Measurements from ENCODE around the gene MYOF. TPM values are rescaled to one million over a fixed set of nuclear protein-coding genes. Genes with fewer than 3 reads are reported as not detected.

MYOF gene
- polyA plus RNA-seq, 1 donor (not counting 4 experiments of a cell fraction or from before 2014, with no cell fraction given) = 232 TPM

- no peak overlapping the region for H2AFZ ChIP-seq (ENCODE audit: control insufficient read depth, low read length)
- H3K79me2 ChIP-seq (ENCODE audit: control insufficient read depth, insufficient read depth, low read length) = no peaks in the 10 kb centered on the region
- dilution Hi-C loops (cut with MboI; ENCODE audit: extremely low pct_ligation_motif_present, low sequenced_read_pairs) = loop anchor here (25.0 kb wide), 1 partner anchor 169 kb away; no protein-coding TSS in a partner anchor
- H4K20me1 ChIP-seq (ENCODE audit: control insufficient read depth, extremely low read depth, insufficient read depth, low read length) = no peaks in the 10 kb centered on the region
- FAIRE-seq (no peak), DNase-seq (ENCODE audit: low read depth, low spot score) (no peak)
- no peaks in the 10 kb centered on the region for H3K27me3 ChIP-seq (ENCODE audit: control insufficient read depth, extremely low read depth, insufficient read depth, low read length)
- H3K9ac ChIP-seq (ENCODE audit: control insufficient read depth, extremely low read depth, insufficient read depth, low read length) = no peak overlapping the region
- H3K9me1 ChIP-seq (ENCODE audit: control insufficient read depth, extremely low read depth, insufficient read depth, low read length) = no peaks in the 10 kb centered on the region
- no peak for TF ChIP-seq EZH2 (IDR thresholded peaks at IDR 0.05; ENCODE audit: low read length)
- TF ChIP-seq, protein P1, sequence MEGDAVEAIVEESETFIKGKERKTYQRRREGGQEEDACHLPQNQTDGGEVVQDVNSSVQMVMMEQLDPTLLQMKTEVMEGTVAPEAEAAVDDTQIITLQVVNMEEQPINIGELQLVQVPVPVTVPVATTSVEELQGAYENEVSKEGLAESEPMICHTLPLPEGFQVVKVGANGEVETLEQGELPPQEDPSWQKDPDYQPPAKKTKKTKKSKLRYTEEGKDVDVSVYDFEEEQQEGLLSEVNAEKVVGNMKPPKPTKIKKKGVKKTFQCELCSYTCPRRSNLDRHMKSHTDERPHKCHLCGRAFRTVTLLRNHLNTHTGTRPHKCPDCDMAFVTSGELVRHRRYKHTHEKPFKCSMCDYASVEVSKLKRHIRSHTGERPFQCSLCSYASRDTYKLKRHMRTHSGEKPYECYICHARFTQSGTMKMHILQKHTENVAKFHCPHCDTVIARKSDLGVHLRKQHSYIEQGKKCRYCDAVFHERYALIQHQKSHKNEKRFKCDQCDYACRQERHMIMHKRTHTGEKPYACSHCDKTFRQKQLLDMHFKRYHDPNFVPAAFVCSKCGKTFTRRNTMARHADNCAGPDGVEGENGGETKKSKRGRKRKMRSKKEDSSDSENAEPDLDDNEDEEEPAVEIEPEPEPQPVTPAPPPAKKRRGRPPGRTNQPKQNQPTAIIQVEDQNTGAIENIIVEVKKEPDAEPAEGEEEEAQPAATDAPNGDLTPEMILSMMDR (optimal IDR thresholded peaks at IDR 0.05 in 1 of 3, IDR thresholded peaks at IDR 0.05 in 1 of 3, conservative IDR thresholded peaks at IDR 0.05 in 1 of 3; ENCODE audit: extremely low read depth in 1 of 3, insufficient read depth in 2 of 3, low read length in 3 of 3) = no peak
- H3K36me3 ChIP-seq (ENCODE audit: control insufficient read depth in 2 of 2, extremely low read depth in 1 of 2, insufficient read depth in 2 of 2, low read length in 2 of 2) = no peaks in the 10 kb centered on the region
- H3K9me3 ChIP-seq (ENCODE audit: control insufficient read depth, low read depth, low read length) = no peaks in the 10 kb centered on the region
- H3K27ac ChIP-seq (ENCODE audit: control insufficient read depth, insufficient read depth, low read length) = no peak overlapping the region
- H3K4me3 ChIP-seq (ENCODE audit: control insufficient read depth in 2 of 3, extremely low read depth in 1 of 3, insufficient read depth in 2 of 3, low read depth in 1 of 3, low read length in 3 of 3) = no peak overlapping the region
- no peak overlapping the region for H3K4me2 ChIP-seq (ENCODE audit: control insufficient read depth, extremely low read depth, insufficient read depth, low read depth, low read length)
- no peaks in the 10 kb centered on the region for H3K4me1 ChIP-seq (ENCODE audit: control insufficient read depth, extremely low read depth, insufficient read depth, low read length)
These were observed 200.8 kb downstream of the MYOF start for GRCh38 chr10:93281367-93281720.

- FAIRE-seq = no peak
- no peak overlapping the region for H3K9ac ChIP-seq (ENCODE audit: control insufficient read depth, extremely low read depth, insufficient read depth, low read length)
These were observed 201.3 kb downstream of the MYOF start for GRCh38 chr10:93280699-93281366.

More at GRCh38 chr10:93280699-93281366, 201.3 kb downstream of the MYOF start:
- dilution Hi-C loops (cut with MboI; ENCODE audit: extremely low pct_ligation_motif_present, low sequenced_read_pairs) = loop anchor here (25.0 kb wide), 1 partner anchor 169 kb away; no protein-coding TSS in a partner anchor
- Histone ChIP-seq H3K4me3 (ENCODE audit: control insufficient read depth in 2 of 3, extremely low read depth in 1 of 3, insufficient read depth in 2 of 3, low read depth in 1 of 3, low read length in 3 of 3) (no peak overlapping the region), H3K4me2 (ENCODE audit: control insufficient read depth, extremely low read depth, insufficient read depth, low read depth, low read length) (no peak overlapping the region), H2AFZ (ENCODE audit: control insufficient read depth, low read length) (no peak overlapping the region), H3K27me3 (ENCODE audit: control insufficient read depth, extremely low read depth, insufficient read depth, low read length) (no peaks in the 10 kb centered on the region), H3K9me3 (ENCODE audit: control insufficient read depth, low read depth, low read length) (no peaks in the 10 kb centered on the region), H3K9me1 (ENCODE audit: control insufficient read depth, extremely low read depth, insufficient read depth, low read length) (no peaks in the 10 kb centered on the region), H3K4me1 (ENCODE audit: control insufficient read depth, extremely low read depth, insufficient read depth, low read length) (no peaks in the 10 kb centered on the region), H3K36me3 (ENCODE audit: control insufficient read depth in 2 of 2, extremely low read depth in 1 of 2, insufficient read depth in 2 of 2, low read length in 2 of 2) (no peaks in the 10 kb centered on the region), H4K20me1 (ENCODE audit: control insufficient read depth, extremely low read depth, insufficient read depth, low read length) (no peaks in the 10 kb centered on the region), H3K27ac (ENCODE audit: control insufficient read depth, insufficient read depth, low read length) (no peak overlapping the region), H3K79me2 (ENCODE audit: control insufficient read depth, insufficient read depth, low read length) (no peaks in the 10 kb centered on the region)
- TF ChIP-seq, protein P1 (optimal IDR thresholded peaks at IDR 0.05 in 1 of 3, IDR thresholded peaks at IDR 0.05 in 1 of 3, conservative IDR thresholded peaks at IDR 0.05 in 1 of 3; ENCODE audit: extremely low read depth in 1 of 3, insufficient read depth in 2 of 3, low read length in 3 of 3) = no peak
- TF ChIP-seq EZH2 (IDR thresholded peaks at IDR 0.05; ENCODE audit: low read length) = no peak
- DNase-seq (ENCODE audit: low read depth, low spot score) = no peak
